GM23248 (cell line): ENCODE measurements around the gene SEPTIN10.

Experiments
- EZH2 ChIP-seq: fragments of 200-600 bp; sonication (generic); IDR thresholded peaks from 2 replicates; pipeline ENCODE4 v1.6.1; 2018; ENCODE audit warnings: antibody characterized with exemption, mild to moderate bottlenecking; ENCODE audit not compliant: insufficient read depth, poor library complexity, severe bottlenecking
- EZH2phosphoT487 ChIP-seq: fragments of 200-600 bp; sonication (generic); IDR thresholded peaks from 2 replicates; pipeline ENCODE4 v1.6.1; 2018; ENCODE audit warnings: antibody characterized with exemption, moderate library complexity, mild to moderate bottlenecking, low read depth; ENCODE audit not compliant: insufficient read depth

DNA sequence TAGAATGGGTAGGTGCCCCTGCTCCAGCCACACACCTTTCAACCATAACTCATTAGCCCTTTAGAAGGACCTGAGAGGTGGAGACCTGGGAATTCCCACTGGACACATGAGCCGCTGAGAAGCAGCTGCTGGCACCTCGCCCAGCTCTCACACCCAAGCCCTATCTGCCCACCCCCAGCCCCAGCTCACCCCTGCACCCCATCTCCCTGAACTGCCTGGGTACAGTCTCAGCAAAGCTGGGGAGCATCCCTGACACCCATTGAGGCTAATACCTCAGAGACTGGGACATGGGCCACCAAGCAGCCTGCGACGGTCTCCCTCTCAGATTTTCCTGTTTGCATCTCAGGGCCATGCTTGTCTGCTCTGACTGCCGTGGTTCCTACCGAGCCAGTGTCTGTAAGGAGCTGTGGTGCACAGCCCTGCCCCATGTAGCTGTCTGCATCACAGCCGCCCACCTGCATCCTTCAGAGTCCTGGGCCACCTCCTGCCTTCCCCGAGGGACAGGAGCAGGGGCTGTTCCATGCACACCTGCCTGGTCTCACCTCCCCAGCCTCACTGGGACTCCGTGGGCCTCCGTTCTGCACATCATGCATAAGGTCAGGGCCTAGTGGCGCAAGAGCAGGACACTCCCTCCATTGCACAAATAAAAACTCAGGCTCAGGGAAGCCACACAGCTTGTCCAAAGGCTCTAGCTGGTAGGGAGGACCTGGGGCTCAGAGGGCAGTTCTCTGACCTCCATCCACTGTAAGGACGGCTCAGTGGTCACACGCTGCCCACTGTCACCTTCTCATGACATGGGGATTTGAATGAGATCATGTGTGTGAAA is 90.0 kb downstream of the SEPTIN10 start:
- TF ChIP-seq EZH2phosphoT487: no peak
- TF ChIP-seq EZH2: no peak
